Breast epithelium (tissue), 3 donors: Measurements from ENCODE around the gene DPYSL3.

Source experiments
- CTCF ChIP-seq, 3 donors: fragments of 450-650 bp; IDR thresholded peaks; one replicate each; pipeline ENCODE4 v1.5.1; 2016 to 2017; ENCODE audit warnings: antibody characterized with exemption in 3 of 3, mild to moderate bottlenecking in 3 of 3, moderate library complexity in 3 of 3
- POLR2A ChIP-seq: fragments of 450-650 bp; IDR thresholded peaks from one replicate; pipeline ENCODE4 v1.6.1; 2016; ENCODE audit warnings: antibody characterized with exemption, mild to moderate bottlenecking, moderate library complexity
- POLR2AphosphoS5 ChIP-seq, 3 donors: sonication (generic); formaldehyde crosslinking; IDR thresholded peaks; one replicate each; pipeline ENCODE4 v1.6.1; 2017; ENCODE audit warnings: antibody characterized with exemption in 3 of 3

GRCh38 chr5:147523069-147523468 is 13.2 kb upstream of the DPYSL3 start:
- no peak for TF ChIP-seq CTCF (IDR thresholded peaks at IDR 0.05)
- no peak for TF ChIP-seq POLR2AphosphoS5 (IDR thresholded peaks at IDR 0.05)
- TF ChIP-seq POLR2A, result no peak
